Sigmoid colon (tissue), 7 donors: ENCODE data around the gene BCAR3. TPM values are rescaled to one million over a fixed set of nuclear protein-coding genes. Genes with fewer than 3 reads are reported as not detected.

Experiments used
- DNase-seq: peaks from one replicate; pipeline ENCODE4 v3.0.0-alpha.2; 2019
- H3K27ac ChIP-seq, 4 donors: fragments of 200-600 bp; sonication (generic); one replicate each; pipeline ENCODE4 v1.5.1; 2016 to 2019; ENCODE audit warnings: mild to moderate bottlenecking in 1 of 4
- H3K27me3 ChIP-seq, 3 donors: fragments of 200-600 bp; sonication (generic); one replicate each; pipeline ENCODE4 v1.5.1; 2019; ENCODE audit warnings: mild to moderate bottlenecking in 1 of 3
- H3K36me3 ChIP-seq, 4 donors: fragments of 200-600 bp; sonication (generic); one replicate each; pipeline ENCODE4 v1.5.1; 2016 to 2019
- H3K4me1 ChIP-seq, 4 donors: fragments of 200-600 bp; sonication (generic); one replicate each; pipeline ENCODE4 v1.5.1; 2017 to 2019
- H3K4me3 ChIP-seq, 4 donors: fragments of 200-600 bp; sonication (generic); one replicate each; pipeline ENCODE4 v1.5.1; 2017 to 2019; ENCODE audit warnings: mild to moderate bottlenecking in 2 of 4, moderate library complexity in 1 of 4
- H3K9me3 ChIP-seq, 4 donors: fragments of 200-600 bp in 3 of 4; sonication (generic) in 3 of 4; one replicate each; pipeline versions ENCODE4 v1.5.1 to v1.6.1; 2013 to 2019
- EP300 ChIP-seq, 4 donors: sonication (generic); formaldehyde crosslinking; IDR thresholded peaks; one replicate each; pipeline ENCODE4 v1.6.1; 2017; ENCODE audit warnings: antibody characterized with exemption in 4 of 4
- POLR2A ChIP-seq, 2 donors: fragments of 450-650 bp; IDR thresholded peaks; one replicate each; pipeline ENCODE4 v1.6.1; 2016; ENCODE audit warnings: antibody characterized with exemption in 2 of 2, mild to moderate bottlenecking in 2 of 2, moderate library complexity in 2 of 2
- POLR2AphosphoS5 ChIP-seq, 4 donors: sonication (generic); formaldehyde crosslinking; IDR thresholded peaks; one replicate each; pipeline ENCODE4 v1.6.1; 2017; ENCODE audit warnings: antibody characterized with exemption in 4 of 4
- WGBS, 2 donors: extraction: QIAGEN DNeasy Blood & Tissue Kit; methylation state at CpG; one replicate each; pipeline ENCODE4 v1.1.7; 2013; 5-methylcytosine and 5-hydroxymethylcytosine counted together
- intact Hi-C: fragments of 100-400 bp; cut with DNase I; formaldehyde crosslinking; loops from one replicate; pipeline ENCODE4 v1.15.1; 2023
- polyA plus RNA-seq, 3 donors: library from polyadenylated mRNA; stranded (reverse); fragments of 200-250 nt; gene quantifications; one replicate each; pipeline ENCODE4 v1.2.3, GENCODE V29; 2013
- total RNA-seq, 4 donors: library from RNA; depleted of rRNA; stranded (reverse); fragments of >200 nt; gene quantifications; one replicate each; pipeline ENCODE4 v1.1.0, GENCODE V29; 2016
- TF ChIP-seq, protein P1 (sequence below), 4 experiments: fragments of 450-650 bp in 3 of 4; fragments of 200-600 bp in 1 of 4; IDR thresholded peaks; one replicate each; pipeline ENCODE4 v1.5.1; 2016 to 2019; ENCODE audit warnings: antibody characterized with exemption in 4 of 4, mild to moderate bottlenecking in 3 of 4, moderate library complexity in 2 of 4
- donor health status: healthy with polysubstance abuse.
- donor health status: Bipolar disorder and iron deficiency.
- donor health status: healthy.

The BCAR3 gene
- total and polyA plus RNA-seq, 7 donors = 12.3 to 43.2 (median 22.1) TPM

DNA sequence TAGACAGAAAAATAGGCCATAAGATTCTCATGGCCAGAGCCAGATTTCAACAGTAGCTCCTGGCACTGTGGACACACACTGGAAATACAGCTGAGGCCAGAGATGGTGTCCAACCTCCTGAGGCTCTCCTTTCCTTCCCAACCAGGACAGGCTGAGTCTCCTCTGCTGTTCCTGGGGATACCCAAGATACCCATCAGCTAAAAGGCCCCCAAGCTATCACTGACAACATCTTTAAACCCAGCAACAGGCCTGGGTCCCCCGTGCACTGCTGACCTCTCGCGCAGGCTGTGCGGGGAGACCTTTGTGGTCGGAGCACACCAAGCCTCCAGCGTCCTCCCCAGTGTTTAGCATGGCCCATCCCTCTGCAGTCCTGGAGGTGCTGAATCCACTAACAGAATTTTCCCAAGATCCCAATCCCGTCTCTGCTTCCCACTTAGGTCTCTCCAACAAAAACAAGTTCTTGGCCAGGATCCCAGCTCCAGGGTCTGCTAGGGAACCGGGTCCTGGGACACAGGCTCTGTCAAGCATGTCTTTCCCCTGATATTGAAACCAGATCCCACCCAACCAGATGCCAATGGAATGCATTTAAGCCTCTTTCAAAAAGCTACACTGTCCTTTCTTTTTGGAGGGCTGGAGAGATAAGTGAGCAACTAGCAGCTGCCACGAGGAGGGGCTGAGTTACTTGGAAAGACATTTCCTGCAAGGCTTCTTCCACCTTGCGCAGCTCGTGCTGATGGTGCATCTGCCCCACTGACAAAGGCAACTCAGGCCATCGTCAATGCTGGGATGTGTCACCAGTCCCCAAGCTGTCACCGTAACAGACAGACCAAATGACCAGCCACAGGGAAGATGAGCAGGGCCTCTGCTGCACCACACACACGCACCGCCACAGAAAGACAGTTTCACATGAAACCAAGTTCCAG, 73.2 kb downstream of the BCAR3 start:
- Histone ChIP-seq H3K4me1 (peaks cover 0 to 34% (median 33%) of the 10 kb centered on the region in 4 donors), H3K27me3 (no peaks in the 10 kb centered on the region), H3K36me3 (no peaks in the 10 kb centered on the region), H3K9me3 (no peaks in the 10 kb centered on the region), H3K27ac (peak overlapping the region; percentile 11 to 30 (median 16)), H3K4me3 (no peak overlapping the region)
- peak; percentile 54 for DNase-seq
- intact Hi-C loops = loop anchor here (5.0 kb wide), 1 partner anchor 51 kb away; no protein-coding TSS in a partner anchor
- 80 to 85% methylated on average over 15 of the region's 15 CpGs for WGBS, 2 donors
- TF ChIP-seq, protein P1, sequence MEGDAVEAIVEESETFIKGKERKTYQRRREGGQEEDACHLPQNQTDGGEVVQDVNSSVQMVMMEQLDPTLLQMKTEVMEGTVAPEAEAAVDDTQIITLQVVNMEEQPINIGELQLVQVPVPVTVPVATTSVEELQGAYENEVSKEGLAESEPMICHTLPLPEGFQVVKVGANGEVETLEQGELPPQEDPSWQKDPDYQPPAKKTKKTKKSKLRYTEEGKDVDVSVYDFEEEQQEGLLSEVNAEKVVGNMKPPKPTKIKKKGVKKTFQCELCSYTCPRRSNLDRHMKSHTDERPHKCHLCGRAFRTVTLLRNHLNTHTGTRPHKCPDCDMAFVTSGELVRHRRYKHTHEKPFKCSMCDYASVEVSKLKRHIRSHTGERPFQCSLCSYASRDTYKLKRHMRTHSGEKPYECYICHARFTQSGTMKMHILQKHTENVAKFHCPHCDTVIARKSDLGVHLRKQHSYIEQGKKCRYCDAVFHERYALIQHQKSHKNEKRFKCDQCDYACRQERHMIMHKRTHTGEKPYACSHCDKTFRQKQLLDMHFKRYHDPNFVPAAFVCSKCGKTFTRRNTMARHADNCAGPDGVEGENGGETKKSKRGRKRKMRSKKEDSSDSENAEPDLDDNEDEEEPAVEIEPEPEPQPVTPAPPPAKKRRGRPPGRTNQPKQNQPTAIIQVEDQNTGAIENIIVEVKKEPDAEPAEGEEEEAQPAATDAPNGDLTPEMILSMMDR (IDR thresholded peaks at IDR 0.05) = no peak
- TF ChIP-seq EP300 (IDR thresholded peaks at IDR 0.05) = no peak
- no peak for TF ChIP-seq POLR2AphosphoS5 (IDR thresholded peaks at IDR 0.05)
- TF ChIP-seq POLR2A (IDR thresholded peaks at IDR 0.05) = no peak

DNA sequence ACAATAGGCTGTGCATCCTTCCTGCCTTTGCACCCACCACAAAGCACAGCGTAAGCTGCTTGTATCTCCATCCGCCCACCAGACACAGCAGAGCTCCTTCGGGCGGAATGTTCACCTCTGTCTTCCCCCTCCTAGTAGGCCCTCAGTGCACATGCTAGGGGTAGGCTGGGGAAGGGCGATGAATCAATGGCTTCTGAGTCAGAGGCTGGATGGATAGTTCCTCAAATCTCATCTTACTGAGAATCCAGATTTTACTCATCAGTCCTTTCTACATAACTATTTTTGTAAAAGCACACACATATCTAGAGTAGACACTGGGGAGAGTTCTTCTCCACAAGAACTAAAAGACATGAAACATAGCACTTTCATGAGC, 73.8 kb downstream of the BCAR3 start:
- no peak overlapping the region for H3K4me3 ChIP-seq
- no peaks in the 10 kb centered on the region for H3K27me3 ChIP-seq
- no peaks in the 10 kb centered on the region for H3K36me3 ChIP-seq
- H3K4me1 ChIP-seq = peaks cover 0 to 32% (median 29%) of the 10 kb centered on the region in 4 donors
- 78 to 90% methylated on average over 5 of the region's 5 CpGs for WGBS, 2 donors
- TF ChIP-seq POLR2AphosphoS5 (IDR thresholded peaks at IDR 0.05) = no peak
- TF ChIP-seq, protein P1 (IDR thresholded peaks at IDR 0.05) = no peak
- TF ChIP-seq POLR2A (IDR thresholded peaks at IDR 0.05) = no peak
- TF ChIP-seq EP300 (IDR thresholded peaks at IDR 0.05) = no peak
- no peak for DNase-seq
- no peaks in the 10 kb centered on the region for H3K9me3 ChIP-seq
- H3K27ac ChIP-seq = peak overlapping the region in 2 of 4 donors; percentile 12 to 30
- intact Hi-C loops = loop anchor here (5.0 kb wide), 1 partner anchor 50 kb away; no protein-coding TSS in a partner anchor

DNA sequence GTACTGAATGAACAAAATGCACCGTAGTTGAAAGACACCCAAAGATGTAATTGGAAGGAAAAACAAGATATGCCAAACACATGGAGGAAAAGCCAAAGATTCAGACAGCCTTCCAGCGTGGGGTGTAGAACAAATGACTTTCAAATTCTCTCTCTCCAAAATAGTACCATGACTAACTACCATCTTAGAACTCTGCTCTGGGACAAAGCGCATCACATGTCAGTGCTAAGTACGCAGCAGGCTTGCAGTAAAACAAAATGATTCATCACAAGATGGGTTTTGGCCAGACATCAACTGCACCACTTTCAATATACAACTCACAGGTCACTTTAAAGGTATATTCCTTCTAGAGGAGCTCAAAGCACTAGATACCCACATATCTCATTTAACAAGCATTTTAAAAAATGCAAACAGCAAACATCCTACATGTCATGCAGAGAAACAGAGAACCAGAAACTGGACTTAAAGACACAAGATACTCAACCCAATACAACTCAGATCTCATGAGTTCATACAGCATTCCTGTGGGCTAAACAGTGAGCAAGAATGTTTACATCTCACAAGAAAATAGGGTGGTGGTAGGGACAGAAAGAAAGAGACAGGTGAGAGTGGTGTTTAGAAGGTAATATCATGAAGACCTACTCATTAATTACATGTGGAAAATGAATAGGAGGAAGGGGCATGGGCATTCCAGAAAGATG, 75.7 kb downstream of the BCAR3 start:
- no peaks in the 10 kb centered on the region for H3K36me3 ChIP-seq
- no peaks in the 10 kb centered on the region for H3K9me3 ChIP-seq
- TF ChIP-seq POLR2AphosphoS5 (IDR thresholded peaks at IDR 0.05) (peak; percentile 33 to 75 (median 63)), EP300 (IDR thresholded peaks at IDR 0.05) (peak in 3 of 4 donors; percentile 63 to 81 (median 66)), POLR2A (IDR thresholded peaks at IDR 0.05) (no peak)
- no peak overlapping the region for H3K4me3 ChIP-seq
- DNase-seq = peak; percentile 61
- intact Hi-C loops = loop anchor here (5.0 kb wide), 1 partner anchor 49 kb away; no protein-coding TSS in a partner anchor
- H3K27me3 ChIP-seq = no peaks in the 10 kb centered on the region
- 77 to 84% methylated on average over 4 of the region's 4 CpGs for WGBS, 2 donors
- H3K27ac ChIP-seq = peak overlapping the region in 3 of 4 donors; percentile 28 to 58 (median 53)
- H3K4me1 ChIP-seq = peaks cover 0 to 32% (median 29%) of the 10 kb centered on the region in 4 donors

DNA sequence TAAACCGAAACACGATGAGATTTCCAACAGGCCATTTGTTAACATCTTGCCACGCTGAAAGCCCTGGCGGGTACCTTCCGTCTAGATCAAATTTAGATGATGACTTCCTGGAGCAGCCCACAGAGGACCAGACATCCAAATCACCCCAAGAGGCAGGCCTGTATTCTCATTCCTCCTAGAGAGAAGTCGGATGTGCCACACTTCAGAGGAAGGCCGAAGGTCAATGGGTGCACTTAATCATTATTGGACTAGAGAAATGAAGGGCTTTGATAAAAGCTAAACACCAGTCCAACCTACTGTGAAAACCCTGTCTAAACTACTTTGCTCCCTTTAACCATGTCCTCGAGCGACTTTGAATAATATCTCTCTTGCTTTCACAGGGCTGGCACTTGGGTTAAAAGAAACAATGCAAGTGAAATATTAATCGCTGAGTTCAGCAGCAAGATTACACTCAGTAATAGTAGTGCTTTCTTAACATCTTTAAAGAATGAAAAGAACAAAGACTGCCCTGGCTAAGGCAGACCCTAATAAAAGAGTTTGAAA, 76.5 kb downstream of the BCAR3 start:
- Histone ChIP-seq H3K4me1 (peaks cover 0 to 36% (median 29%) of the 10 kb centered on the region in 4 donors), H3K4me3 (no peak overlapping the region), H3K27me3 (no peaks in the 10 kb centered on the region), H3K27ac (peak overlapping the region in 3 of 4 donors; percentile 28 to 58 (median 42)), H3K36me3 (no peaks in the 10 kb centered on the region), H3K9me3 (no peaks in the 10 kb centered on the region)
- TF ChIP-seq, protein P1 (IDR thresholded peaks at IDR 0.05) = no peak
- TF ChIP-seq POLR2AphosphoS5 (IDR thresholded peaks at IDR 0.05) = no peak
- TF ChIP-seq POLR2A (IDR thresholded peaks at IDR 0.05) = no peak
- TF ChIP-seq EP300 (IDR thresholded peaks at IDR 0.05) = no peak
- no peak for DNase-seq
- WGBS, 2 donors = 95 to 96% methylated on average over 10 of the region's 10 CpGs
- intact Hi-C loops = loop anchor here (5.0 kb wide), 1 partner anchor 48 kb away; no protein-coding TSS in a partner anchor
